ENCODE data around the gene ARID1A. TPM values are rescaled to one million over a fixed set of nuclear protein-coding genes. Genes with fewer than 3 reads are reported as not detected.

The ARID1A gene
- total and polyA plus RNA-seq, 2 of the 4 experiments (the other 2 are of a cell fraction), result 14.0 to 40.7 TPM

GRCh38 chr1:26706315-26706714, 10.5 kb downstream of the ARID1A start:
- Histone ChIP-seq H2BK15ac (ENCODE audit: low read depth, low read length) (peak overlapping the region; percentile 12; the same call in 1 of the 3 replicates), H3K27ac (ENCODE audit: insufficient read depth, low read length) (peak overlapping the region; percentile 68), H3K9ac (ENCODE audit: low read depth, low read length) (peak overlapping the region; percentile 32; the same call in 1 of the 2 replicates), H3K9me3 (ENCODE audit: control insufficient read depth, insufficient read depth, low read length) (no peaks in the 10 kb centered on the region), H3K27me3 (ENCODE audit: control insufficient read depth, insufficient read depth, low read length) (no peaks in the 10 kb centered on the region), H3K4ac (ENCODE audit: low read depth, low read length) (peak overlapping the region; percentile 73), H2AFZ (replicated peaks; ENCODE audit: low read length, poor library complexity) (no peak overlapping the region), H3K23ac (ENCODE audit: low read depth, low read length) (peak overlapping the region; percentile 66), H2BK120ac (ENCODE audit: low read depth, low read length) (peak overlapping the region; percentile 71), H2AK9ac (replicated peaks; ENCODE audit: low read depth, low read length, poor library complexity) (no peak overlapping the region), H2AK5ac (ENCODE audit: low read depth, low read length) (peak overlapping the region; percentile 41), H3K14ac (replicated peaks; ENCODE audit: low read depth, low read length) (peak overlapping the region; percentile 86), H4K8ac (ENCODE audit: low read depth in 2 of 2, low read length in 2 of 2) (peak overlapping the region; percentile 15 to 43; a peak in 3 of 4 replicates), H3K18ac (ENCODE audit: low read depth, low read length) (peak overlapping the region; percentile 0; the same call in 1 of the 2 replicates), H2BK5ac (ENCODE audit: low read depth, low read length, poor library complexity, severe bottlenecking) (peak overlapping the region; percentile 66), H3K4me1 (ENCODE audit: control insufficient read depth, insufficient read depth, low read length) (peaks cover 40% of the 10 kb centered on the region), H3K4me2 (ENCODE audit: low read depth, low read length) (peak overlapping the region; percentile 56; the same call in 1 of the 2 replicates), H2BK20ac (ENCODE audit: low read depth, low read length) (peak overlapping the region; percentile 78), H4K91ac (ENCODE audit: insufficient read depth, low read depth, low read length) (peak overlapping the region; percentile 51), H3K36me3 (ENCODE audit: control insufficient read depth, insufficient read depth, low read length) (peaks cover 3% of the 10 kb centered on the region; the same call in 1 of the 2 replicates), H3K79me1 (ENCODE audit: low read depth in 1 of 2, low read length in 2 of 2) (peaks cover 4 to 67% of the 10 kb centered on the region in 2 experiments; a peak in 3 of 4 replicates), H3K9me1 (ENCODE audit: insufficient read depth, low read length) (peaks cover 31% of the 10 kb centered on the region), H3K4me3 (ENCODE audit: insufficient read depth, low read depth, low read length) (no peak overlapping the region), H4K20me1 (ENCODE audit: insufficient read depth, low read length) (peaks cover 93% of the 10 kb centered on the region), H3K56ac (ENCODE audit: extremely low read depth, insufficient read depth, low read length) (peak overlapping the region; percentile 57), H4K5ac (ENCODE audit: low read depth, low read length) (no peak overlapping the region)
- DNase-seq (no peak), ATAC-seq (ENCODE audit: low read depth) (peak; percentile 12)
- BruUV-seq (replicated peaks), result no TSS peak
- dilution Hi-C loops (cut with HindIII; ENCODE audit: low sequenced_read_pairs, unreplicated experiment), result no loop called here
- TF ChIP-seq USF2 (IDR thresholded peaks at IDR 0.05; ENCODE audit: low read depth, low read length), result no peak; the same call in 1 of the 2 replicates
- peak; percentile 32; the same call in 1 of the 2 replicates for TF ChIP-seq MXI1 (IDR thresholded peaks at IDR 0.05; ENCODE audit: borderline replicate concordance, low read depth, low read length)
- no peak for TF ChIP-seq FOS (IDR thresholded peaks at IDR 0.05; ENCODE audit: low read depth, low read length)
- TF ChIP-seq BHLHE40 (IDR thresholded peaks at IDR 0.05; ENCODE audit: low read depth, low read length), result no peak
- no peak for TF ChIP-seq CEBPB (IDR thresholded peaks at IDR 0.05; ENCODE audit: low read depth, low read length)
- no peak for TF ChIP-seq SMC3 (IDR thresholded peaks at IDR 0.05; ENCODE audit: low read depth, low read length)
- TF ChIP-seq ELK1 (IDR thresholded peaks at IDR 0.05; ENCODE audit: borderline replicate concordance, low read depth, low read length), result no peak
- no peak for TF ChIP-seq MAZ (IDR thresholded peaks at IDR 0.05; ENCODE audit: borderline replicate concordance, low read depth, low read length)
- WGBS, 2 experiments (ENCODE audit: extremely low coverage in 2 of 2, insufficient read length in 1 of 2), result 0% methylated on average over 1 of the region's 5 CpGs; no CpG with 5 or more reads in 1 of the 2 experiments
- intact Hi-C loops (cut with micrococcal nuclease), result no loop called here
- POLR2A ChIA-PET (ENCODE audit: unreplicated experiment), result no interaction called here
- CTCF ChIA-PET, result interaction anchor here (1.3 kb wide), 1 partner anchor 11 kb away, joined by 3 read pairs; no protein-coding TSS in a partner anchor
- in situ Hi-C loops (cut with MboI; ENCODE audit: low sequenced_read_pairs), result no loop called here
